HTERT RPE-1 (cell line): ENCODE results near the gene DLG2.
"Not testable (repeated sequence)": the region's sequence is repeated elsewhere in the genome, so short reads cannot be mapped to it uniquely, and the experiment has no call there.

Source experiments
- in situ Hi-C: fragments of 300-500 bp; cut with MboI; formaldehyde crosslinking; loops from 4 replicates; pipeline ENCODE4 v1.14.3; 2020; ENCODE audit warnings: low sequenced_read_pairs

DLG2 gene

DNA sequence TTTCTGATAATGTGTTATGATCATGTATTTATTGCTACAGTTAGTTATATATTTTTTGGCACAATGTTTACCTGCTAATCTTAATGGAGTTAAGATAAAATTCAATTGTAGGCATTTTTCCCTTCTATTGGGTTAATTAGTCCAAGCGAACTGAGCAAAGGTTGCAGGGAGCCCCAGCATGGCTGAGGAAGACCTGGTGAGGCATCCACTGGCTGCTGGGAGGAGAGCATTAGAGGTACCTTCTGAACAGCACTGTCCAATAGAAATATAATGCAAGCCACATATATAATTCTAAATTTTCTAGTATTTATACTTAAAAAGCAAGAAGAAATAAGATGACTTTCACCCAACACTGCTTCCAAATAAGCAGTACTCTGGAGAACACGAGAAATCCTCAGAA, 19.9 kb upstream of the DLG2 start:
- in situ Hi-C loops = no loop called here

DNA sequence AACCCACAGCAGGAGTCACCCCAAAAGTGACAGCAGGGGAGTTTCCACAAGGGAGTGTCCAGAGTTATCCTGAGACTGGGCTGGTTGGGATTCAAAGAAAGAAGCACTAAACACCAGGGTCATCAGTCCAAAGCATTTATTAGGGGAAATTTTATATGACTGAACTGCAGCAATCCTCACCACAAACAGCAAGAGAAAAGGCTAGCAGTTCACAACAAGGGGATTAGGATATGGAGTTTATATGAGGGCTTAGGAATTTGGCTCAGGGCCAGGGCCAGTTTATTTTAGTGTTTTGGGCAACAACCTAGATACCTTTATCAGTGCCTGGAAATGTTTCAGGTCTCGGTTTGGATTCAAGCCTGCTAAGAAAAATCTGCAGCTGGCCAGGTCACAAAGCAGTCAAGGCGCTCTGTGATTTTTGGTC, 16.1 kb upstream of the DLG2 start:
- in situ Hi-C loops = no loop called here

GRCh38 chr11:85634747-85635146, 7.6 kb upstream of the DLG2 start:
- in situ Hi-C loops = no loop called here

DNA sequence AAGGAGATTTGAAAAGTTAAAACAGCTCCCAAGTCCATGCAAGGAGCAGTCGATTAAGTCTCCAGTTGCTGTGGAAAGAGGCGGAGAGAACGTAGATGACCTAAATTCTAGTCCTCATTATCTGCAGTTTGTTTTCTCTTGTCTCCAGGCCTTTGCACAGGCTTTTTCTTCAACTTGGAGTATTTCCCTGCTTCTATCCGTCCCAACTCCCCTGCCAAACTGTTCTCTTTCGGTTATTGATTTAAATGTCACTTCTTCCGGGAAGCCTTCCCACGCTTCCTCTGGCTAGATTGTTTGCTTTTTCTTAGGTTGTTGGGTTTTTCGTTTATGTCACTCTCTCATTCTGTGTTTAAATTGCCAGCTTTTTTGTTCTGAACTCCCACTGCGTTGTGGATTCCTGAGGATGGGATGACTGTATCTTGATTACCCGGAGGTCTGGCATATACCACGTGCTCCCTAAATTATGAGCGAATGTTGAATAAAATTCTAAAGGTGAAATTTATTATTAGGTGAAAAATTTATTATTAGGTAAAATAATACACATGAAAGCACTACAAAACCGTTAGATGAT, 1.7 kb upstream of the DLG2 start:
- in situ Hi-C loops = no loop called here

GRCh38 chr11:85627998-85628770, 1.0 kb upstream of the DLG2 start, which contains the start of gene TMEM126B:
TMEM126B (plus strand) TSS chr11:85628593; CDS start chr11:85628608, 15 bp downstream.
- in situ Hi-C loops = no loop called here

DNA sequence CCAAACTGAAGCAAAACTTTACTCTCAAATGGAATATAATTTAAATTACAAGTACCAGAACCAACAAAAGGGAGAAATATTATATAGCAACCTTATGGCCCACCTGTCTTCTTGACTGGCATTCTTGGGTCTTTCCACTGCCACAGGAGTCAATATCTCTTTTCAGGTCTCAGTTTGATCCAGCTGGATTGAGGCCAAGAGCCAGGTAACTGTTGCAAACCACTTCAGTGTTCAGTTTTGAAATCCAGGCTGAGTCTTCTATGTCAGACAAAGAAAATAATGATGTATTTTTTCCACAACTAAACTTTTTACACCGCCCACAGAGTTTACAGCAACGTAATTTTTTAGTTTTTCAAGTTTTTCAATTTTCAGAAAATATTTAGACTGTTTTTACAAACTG, 648 bp downstream of the DLG2 start:
- in situ Hi-C loops = no loop called here

DNA sequence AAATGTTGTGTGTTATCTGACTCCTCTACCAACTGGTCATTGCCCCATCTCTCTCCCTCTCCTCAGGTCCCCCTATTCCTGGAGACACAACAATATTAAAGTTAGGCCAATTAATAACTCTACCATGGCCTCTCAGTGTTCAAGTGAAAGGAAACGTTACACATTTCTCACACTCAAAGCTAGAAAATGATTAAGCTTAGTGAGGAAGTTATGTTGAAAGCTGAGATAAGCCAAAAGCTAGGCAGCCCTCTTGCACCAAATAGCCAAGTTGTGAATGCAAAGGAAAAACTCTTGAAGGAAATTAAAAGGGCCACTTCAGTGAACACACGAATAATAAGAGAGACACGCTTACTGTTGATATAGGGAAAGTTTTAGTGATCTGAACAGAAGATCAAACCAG, 6.9 kb downstream of the DLG2 start:
- in situ Hi-C loops = no loop called here

- in situ Hi-C loops = no loop called here
Measured at GRCh38 chr11:85619499-85619898, 7.6 kb downstream of the DLG2 start.

- in situ Hi-C loops = not testable (repeated sequence)
Measured at GRCh38 chr11:85611643-85612042, 15.5 kb downstream of the DLG2 start.

DNA sequence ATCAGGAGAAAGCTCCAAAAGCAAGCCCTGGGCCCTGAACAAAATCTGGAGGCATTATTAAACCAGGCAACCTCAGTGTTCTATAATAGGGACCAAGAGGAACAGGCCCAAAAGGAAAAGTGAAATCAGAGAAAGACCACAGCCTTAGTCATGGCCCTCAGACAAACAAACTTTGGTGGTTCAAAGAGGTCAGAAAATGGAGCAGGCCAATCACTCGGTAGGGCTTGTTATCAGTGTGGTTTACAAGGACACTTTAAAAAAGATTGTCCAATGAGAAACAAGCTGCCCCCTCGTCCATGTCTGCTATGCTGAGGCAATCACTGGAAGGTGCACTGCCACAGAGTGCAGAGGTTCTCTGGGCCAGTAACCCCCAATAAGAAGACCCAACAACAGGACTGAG, 17.9 kb downstream of the DLG2 start:
- in situ Hi-C loops = not testable (repeated sequence)

GRCh38 chr11:85608621-85609020, 18.5 kb downstream of the DLG2 start:
- in situ Hi-C loops = not testable (repeated sequence)

- in situ Hi-C loops = not testable (repeated sequence)
Measured at GRCh38 chr11:85606237-85606636, 20.9 kb downstream of the DLG2 start.

GRCh38 chr11:85603220-85603619, 23.9 kb downstream of the DLG2 start:
- in situ Hi-C loops = no loop called here

DNA sequence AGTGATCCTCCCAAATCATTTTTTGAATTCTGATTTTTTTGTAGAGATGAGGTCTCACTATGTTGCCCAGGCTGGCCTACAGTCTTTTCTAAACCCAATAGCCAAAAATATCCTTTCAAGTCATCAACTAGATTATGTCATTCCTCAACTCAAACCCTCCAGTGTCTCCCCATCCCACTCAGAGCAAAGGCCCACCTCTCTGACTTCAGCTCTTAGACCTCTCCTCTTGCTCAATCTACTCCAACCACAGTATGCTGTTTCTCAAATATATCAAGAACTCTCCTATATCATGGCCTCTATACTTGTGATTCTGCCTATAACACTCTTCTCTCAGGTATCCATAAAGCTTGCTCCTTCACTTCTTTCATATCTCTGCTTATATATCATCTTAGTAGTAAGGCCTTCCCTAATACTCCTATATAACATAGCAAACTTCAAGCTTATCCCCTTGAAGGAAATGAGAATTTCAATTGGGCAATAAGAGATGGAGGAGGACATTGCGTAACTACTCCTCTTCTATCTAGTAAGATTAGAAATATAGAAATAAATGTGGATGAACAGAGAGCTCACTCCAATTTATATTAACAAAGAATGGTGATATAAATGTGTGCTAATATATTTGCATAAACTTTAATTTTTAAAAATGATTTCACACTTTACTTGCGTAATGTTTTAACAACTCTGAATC, 24.5 kb downstream of the DLG2 start:
- in situ Hi-C loops = no loop called here

DNA sequence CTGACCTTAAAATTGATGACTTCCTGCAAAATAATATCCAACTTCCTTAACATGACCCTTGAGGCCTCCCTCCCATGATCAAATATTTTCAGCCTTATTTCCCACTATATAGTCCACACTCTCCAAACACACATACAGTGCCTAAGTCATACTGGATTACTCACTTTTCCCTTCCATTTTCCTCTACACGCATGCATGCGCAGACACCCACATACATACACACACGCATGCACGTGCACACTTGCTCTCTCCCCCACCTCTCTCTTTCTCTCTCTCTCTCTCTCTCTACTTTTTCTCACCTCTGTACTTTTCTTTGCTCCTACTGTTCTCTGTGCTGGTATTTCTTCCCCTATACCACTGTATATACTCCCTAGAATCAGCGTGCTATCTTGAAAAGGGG, 28.1 kb downstream of the DLG2 start:
- in situ Hi-C loops = no loop called here

DNA sequence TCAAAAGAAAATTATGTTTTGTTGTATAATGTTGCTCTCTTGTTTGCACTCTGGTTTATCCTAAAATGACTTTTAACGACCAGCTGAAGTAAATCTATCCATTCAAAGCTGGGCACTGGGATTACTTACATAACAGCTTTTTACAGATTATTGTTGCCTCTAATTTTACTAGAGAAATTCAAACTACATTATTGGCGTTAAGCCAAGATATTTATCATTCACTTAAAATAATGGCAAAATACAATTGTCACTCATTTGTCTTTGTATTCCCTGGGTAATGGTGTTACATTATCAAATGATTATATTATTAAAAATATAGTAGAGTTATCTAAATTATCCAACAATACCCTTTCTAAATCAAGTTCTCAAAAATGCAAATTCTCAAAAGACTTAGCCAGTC, 30.3 kb downstream of the DLG2 start:
- in situ Hi-C loops = no loop called here

DNA sequence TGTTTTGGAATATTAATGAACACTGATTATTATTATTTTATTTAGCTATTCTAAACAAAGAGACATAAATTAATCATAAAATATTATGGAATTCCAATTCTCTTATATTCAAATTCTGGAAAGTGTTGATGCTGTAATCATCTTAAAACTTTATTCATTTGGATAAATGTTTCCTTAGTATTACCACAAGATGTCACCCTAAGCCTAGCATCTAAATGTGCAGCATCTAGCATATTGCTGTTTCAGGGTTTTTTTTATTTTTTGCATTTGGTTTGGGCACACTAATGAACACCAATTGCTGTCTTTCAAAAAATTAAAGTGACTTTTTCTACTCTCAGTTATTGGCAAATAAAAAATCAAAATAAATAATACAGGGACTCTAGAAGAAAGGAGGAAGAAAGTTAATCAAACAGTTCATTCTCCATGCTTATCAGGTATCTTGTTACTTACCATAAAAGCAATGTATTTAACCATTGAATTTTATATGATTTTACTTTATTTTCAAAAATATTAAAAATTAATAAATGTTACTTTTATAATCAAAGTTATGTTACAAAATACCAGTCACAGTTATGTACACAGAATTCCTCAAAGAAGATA, 31.8 kb downstream of the DLG2 start:
- in situ Hi-C loops = no loop called here

GRCh38 chr11:85590848-85591483, 36.2 kb downstream of the DLG2 start:
- in situ Hi-C loops = no loop called here

DNA sequence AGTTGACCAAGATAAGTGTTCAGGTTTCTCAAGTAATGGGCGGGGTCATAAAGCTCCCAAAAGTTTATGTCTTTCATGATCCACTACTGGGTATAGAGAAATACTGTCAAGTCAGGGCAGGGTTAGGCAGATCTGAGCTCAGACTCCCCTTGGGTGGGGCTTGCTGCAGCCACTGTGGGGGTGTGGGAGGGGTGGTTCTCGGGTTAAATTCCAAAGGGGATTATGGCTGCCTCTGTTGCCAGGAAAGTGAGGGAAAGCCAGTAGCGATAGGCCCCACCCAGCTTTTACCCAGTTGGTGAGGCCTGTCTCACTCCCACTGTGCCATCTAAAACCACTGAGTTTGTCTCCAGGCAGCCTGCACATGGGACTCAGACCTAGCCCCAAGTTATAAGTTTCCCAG, 37.8 kb downstream of the DLG2 start:
- in situ Hi-C loops = no loop called here

- in situ Hi-C loops = no loop called here
Measured at GRCh38 chr11:85582111-85582510, 45.0 kb downstream of the DLG2 start.

GRCh38 chr11:85575388-85575787, 51.8 kb downstream of the DLG2 start:
- in situ Hi-C loops = no loop called here
